ENCODE results near the gene DOLPP1. TPM values are rescaled to one million over a fixed set of nuclear protein-coding genes. Genes with fewer than 3 reads are reported as not detected.
A peak's percentile ranks its signal among the peaks of the same experiment; 100 is the strongest.
"Not testable (repeated sequence)": the region's sequence is repeated elsewhere in the genome, so short reads cannot be mapped to it uniquely, and the experiment has no call there.

The DOLPP1 gene
- total RNA-seq, 1 donor, result 10.5 TPM

- no peak overlapping the region for H2AFZ ChIP-seq (ENCODE audit: low read length)
- peaks cover 17% of the 10 kb centered on the region for H3K79me2 ChIP-seq (ENCODE audit: insufficient read depth, low read length)
- peaks cover 34% of the 10 kb centered on the region for H3K4me1 ChIP-seq (ENCODE audit: insufficient read depth, low read length)
- no peaks in the 10 kb centered on the region for H3K9me3 ChIP-seq (ENCODE audit: low read depth, low read length)
- no peak overlapping the region for H3K4me2 ChIP-seq (ENCODE audit: insufficient read depth, low read length)
- H3K4me3 ChIP-seq (ENCODE audit: insufficient read depth, low read length), result no peak overlapping the region
- TF ChIP-seq, protein P1, sequence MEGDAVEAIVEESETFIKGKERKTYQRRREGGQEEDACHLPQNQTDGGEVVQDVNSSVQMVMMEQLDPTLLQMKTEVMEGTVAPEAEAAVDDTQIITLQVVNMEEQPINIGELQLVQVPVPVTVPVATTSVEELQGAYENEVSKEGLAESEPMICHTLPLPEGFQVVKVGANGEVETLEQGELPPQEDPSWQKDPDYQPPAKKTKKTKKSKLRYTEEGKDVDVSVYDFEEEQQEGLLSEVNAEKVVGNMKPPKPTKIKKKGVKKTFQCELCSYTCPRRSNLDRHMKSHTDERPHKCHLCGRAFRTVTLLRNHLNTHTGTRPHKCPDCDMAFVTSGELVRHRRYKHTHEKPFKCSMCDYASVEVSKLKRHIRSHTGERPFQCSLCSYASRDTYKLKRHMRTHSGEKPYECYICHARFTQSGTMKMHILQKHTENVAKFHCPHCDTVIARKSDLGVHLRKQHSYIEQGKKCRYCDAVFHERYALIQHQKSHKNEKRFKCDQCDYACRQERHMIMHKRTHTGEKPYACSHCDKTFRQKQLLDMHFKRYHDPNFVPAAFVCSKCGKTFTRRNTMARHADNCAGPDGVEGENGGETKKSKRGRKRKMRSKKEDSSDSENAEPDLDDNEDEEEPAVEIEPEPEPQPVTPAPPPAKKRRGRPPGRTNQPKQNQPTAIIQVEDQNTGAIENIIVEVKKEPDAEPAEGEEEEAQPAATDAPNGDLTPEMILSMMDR (IDR thresholded peaks at IDR 0.05; ENCODE audit: extremely low read depth, low read depth, low read length), result no peak
- H3K27me3 ChIP-seq (ENCODE audit: insufficient read depth, low read length), result no peaks in the 10 kb centered on the region
- H4K20me1 ChIP-seq (ENCODE audit: insufficient read depth, low read length), result peaks cover 21% of the 10 kb centered on the region
- no peak overlapping the region for H3K27ac ChIP-seq (ENCODE audit: low read depth, low read length)
- DNase-seq (ENCODE audit: insufficient read length, low spot score, missing footprints), result no peak
- H3K36me3 ChIP-seq (ENCODE audit: insufficient read depth, low read length), result peaks cover 47% of the 10 kb centered on the region
Measured at GRCh38 chr9:129124506-129125069, 43.7 kb downstream of the DOLPP1 start.

DNA sequence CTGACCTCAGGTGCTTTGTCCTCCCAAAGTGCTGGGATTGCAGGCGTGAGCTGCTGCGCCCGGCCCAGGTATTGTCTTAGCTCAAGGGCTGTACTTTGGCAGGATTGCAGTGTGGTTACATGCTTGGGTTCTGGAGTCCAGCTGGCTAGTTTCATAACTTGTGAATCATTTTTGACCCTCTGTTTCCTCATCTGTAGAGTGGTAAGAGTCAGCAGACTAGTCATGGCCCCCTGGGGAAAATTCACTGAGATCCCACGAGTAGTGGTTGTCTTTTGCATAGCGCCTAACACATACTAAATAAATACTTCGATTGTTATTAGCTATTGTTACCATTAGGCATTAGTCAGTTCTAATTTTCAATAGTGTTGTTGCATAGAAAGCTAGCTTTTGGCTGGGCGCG, 44.6 kb downstream of the DOLPP1 start:
- peak; percentile 95 for DNase-seq (ENCODE audit: insufficient read length, low spot score, missing footprints)
- Histone ChIP-seq H3K4me3 (ENCODE audit: insufficient read depth, low read length) (no peak overlapping the region), H3K79me2 (ENCODE audit: insufficient read depth, low read length) (peaks cover 13% of the 10 kb centered on the region), H4K20me1 (ENCODE audit: insufficient read depth, low read length) (peaks cover 18% of the 10 kb centered on the region), H3K4me2 (ENCODE audit: insufficient read depth, low read length) (no peak overlapping the region), H3K27ac (ENCODE audit: low read depth, low read length) (peak overlapping the region; percentile 45), H3K27me3 (ENCODE audit: insufficient read depth, low read length) (no peaks in the 10 kb centered on the region), H3K4me1 (ENCODE audit: insufficient read depth, low read length) (peaks cover 34% of the 10 kb centered on the region), H3K9me3 (ENCODE audit: low read depth, low read length) (no peaks in the 10 kb centered on the region), H3K36me3 (ENCODE audit: insufficient read depth, low read length) (peaks cover 49% of the 10 kb centered on the region), H2AFZ (ENCODE audit: low read length) (no peak overlapping the region)
- TF ChIP-seq, protein P1 (IDR thresholded peaks at IDR 0.05; ENCODE audit: extremely low read depth, low read depth, low read length), result no peak

- peaks cover 50% of the 10 kb centered on the region for H3K36me3 ChIP-seq (ENCODE audit: insufficient read depth, low read length)
- no peak for DNase-seq (ENCODE audit: insufficient read length, low spot score, missing footprints)
- H3K27ac ChIP-seq (ENCODE audit: low read depth, low read length), result peak overlapping the region; percentile 28
- H2AFZ ChIP-seq (ENCODE audit: low read length), result no peak overlapping the region
- no peak overlapping the region for H3K4me3 ChIP-seq (ENCODE audit: insufficient read depth, low read length)
- no peak overlapping the region for H3K4me2 ChIP-seq (ENCODE audit: insufficient read depth, low read length)
- H3K27me3 ChIP-seq (ENCODE audit: insufficient read depth, low read length), result no peaks in the 10 kb centered on the region
- no peaks in the 10 kb centered on the region for H3K9me3 ChIP-seq (ENCODE audit: low read depth, low read length)
- peaks cover 22% of the 10 kb centered on the region for H3K4me1 ChIP-seq (ENCODE audit: insufficient read depth, low read length)
- H4K20me1 ChIP-seq (ENCODE audit: insufficient read depth, low read length), result peaks cover 6% of the 10 kb centered on the region
- peaks cover 13% of the 10 kb centered on the region for H3K79me2 ChIP-seq (ENCODE audit: insufficient read depth, low read length)
- TF ChIP-seq, protein P1 (IDR thresholded peaks at IDR 0.05; ENCODE audit: extremely low read depth, low read depth, low read length), result no peak
Measured at GRCh38 chr9:129126749-129127618, 46.1 kb downstream of the DOLPP1 start.

- TF ChIP-seq, protein P1 (IDR thresholded peaks at IDR 0.05; ENCODE audit: extremely low read depth, low read depth, low read length), result no peak
- DNase-seq (ENCODE audit: insufficient read length, low spot score, missing footprints), result no peak
- H3K27ac ChIP-seq (ENCODE audit: low read depth, low read length), result no peak overlapping the region
- H3K27me3 ChIP-seq (ENCODE audit: insufficient read depth, low read length), result no peaks in the 10 kb centered on the region
- H3K4me2 ChIP-seq (ENCODE audit: insufficient read depth, low read length), result no peak overlapping the region
- H3K4me1 ChIP-seq (ENCODE audit: insufficient read depth, low read length), result peaks cover 22% of the 10 kb centered on the region
- H3K79me2 ChIP-seq (ENCODE audit: insufficient read depth, low read length), result peaks cover 5% of the 10 kb centered on the region
- H3K36me3 ChIP-seq (ENCODE audit: insufficient read depth, low read length), result peaks cover 52% of the 10 kb centered on the region
- no peak overlapping the region for H3K4me3 ChIP-seq (ENCODE audit: insufficient read depth, low read length)
- no peaks in the 10 kb centered on the region for H3K9me3 ChIP-seq (ENCODE audit: low read depth, low read length)
- no peak overlapping the region for H2AFZ ChIP-seq (ENCODE audit: low read length)
- H4K20me1 ChIP-seq (ENCODE audit: insufficient read depth, low read length), result no peaks in the 10 kb centered on the region
Measured at GRCh38 chr9:129128689-129129088, 47.8 kb downstream of the DOLPP1 start.

DNA sequence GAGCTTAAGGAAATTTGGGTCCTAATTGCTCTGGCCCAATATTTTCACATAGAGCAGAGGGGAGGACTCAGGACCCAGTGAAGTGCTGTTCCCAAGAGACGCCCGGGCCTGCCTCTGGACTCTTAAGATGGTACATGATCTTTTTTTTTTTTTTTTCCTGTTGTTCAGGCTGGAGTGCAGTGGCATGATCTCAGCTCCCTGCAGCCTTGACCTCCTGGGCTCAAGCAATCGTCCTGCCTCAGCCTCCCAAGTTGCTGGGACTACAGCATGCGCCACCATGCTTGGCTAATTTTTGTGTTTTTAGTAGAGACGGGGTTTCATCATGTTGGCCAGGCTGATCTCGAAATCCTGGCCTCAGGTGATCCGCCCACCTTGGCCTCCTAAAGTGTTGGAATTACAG, 49.4 kb downstream of the DOLPP1 start:
- H3K27me3 ChIP-seq (ENCODE audit: insufficient read depth, low read length); H2AFZ ChIP-seq (ENCODE audit: low read length); DNase-seq (ENCODE audit: insufficient read length, low spot score, missing footprints); H3K9me3 ChIP-seq (ENCODE audit: low read depth, low read length); H3K4me2 ChIP-seq (ENCODE audit: insufficient read depth, low read length); H3K79me2 ChIP-seq (ENCODE audit: insufficient read depth, low read length); H4K20me1 ChIP-seq (ENCODE audit: insufficient read depth, low read length); H3K4me3 ChIP-seq (ENCODE audit: insufficient read depth, low read length); H3K27ac ChIP-seq (ENCODE audit: low read depth, low read length): not testable (repeated sequence)
- Histone ChIP-seq H3K4me1 (ENCODE audit: insufficient read depth, low read length) (peaks cover 18% of the 10 kb centered on the region), H3K36me3 (ENCODE audit: insufficient read depth, low read length) (peaks cover 53% of the 10 kb centered on the region)

Data from osteoblast (primary cell).